Measurements from ENCODE around the gene GRIK5.

GRCh38 chr19:41994521-41994971, 75.5 kb downstream of the GRIK5 start:
- TF ChIP-seq POLR2A (IDR thresholded peaks at IDR 0.05; ENCODE audit: low read depth, low read length) (no peak), TAF1 (IDR thresholded peaks at IDR 0.05; ENCODE audit: borderline replicate concordance, low read depth, low read length) (no peak)
